GM19023 (cell line): ENCODE results near the gene NPIPA8.
"Not testable (repeated sequence)": the region's sequence is repeated elsewhere in the genome, so short reads cannot be mapped to it uniquely, and the experiment has no call there.

Source experiments
- ATAC-seq: cut with Tn5 transposase; IDR thresholded peaks from one replicate; pipeline ENCODE4 v1.9.1; 2021; ENCODE audit warnings: mild to moderate bottlenecking, moderate library complexity; ENCODE audit not compliant: unreplicated experiment

The NPIPA8 gene

DNA sequence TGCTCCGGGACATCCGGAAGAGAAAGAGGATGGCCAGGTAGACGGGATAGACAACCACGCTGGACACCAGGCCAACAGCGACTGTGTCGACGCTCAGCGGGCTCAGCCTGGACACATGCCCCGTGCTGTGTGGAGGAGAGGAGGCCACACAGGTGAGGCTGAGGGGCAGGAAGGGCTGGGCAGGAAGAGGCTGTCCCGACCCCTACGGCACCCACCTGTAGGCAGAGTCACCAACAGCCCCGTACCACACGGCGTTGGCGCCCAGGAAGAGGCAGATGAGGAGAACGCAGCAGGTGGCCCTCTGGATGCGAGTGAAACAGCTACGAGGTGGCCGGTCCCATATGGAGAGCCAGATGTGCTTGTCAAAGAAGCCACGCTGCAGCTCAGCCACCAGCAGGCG lies at the start of gene NPIPA8:
NPIPA8 (minus strand) TSS at position 101 of the 400 bp plus-strand sequence. CDS start 4,074 bp downstream, outside the sequence.
- ATAC-seq, result not testable (repeated sequence)

DNA sequence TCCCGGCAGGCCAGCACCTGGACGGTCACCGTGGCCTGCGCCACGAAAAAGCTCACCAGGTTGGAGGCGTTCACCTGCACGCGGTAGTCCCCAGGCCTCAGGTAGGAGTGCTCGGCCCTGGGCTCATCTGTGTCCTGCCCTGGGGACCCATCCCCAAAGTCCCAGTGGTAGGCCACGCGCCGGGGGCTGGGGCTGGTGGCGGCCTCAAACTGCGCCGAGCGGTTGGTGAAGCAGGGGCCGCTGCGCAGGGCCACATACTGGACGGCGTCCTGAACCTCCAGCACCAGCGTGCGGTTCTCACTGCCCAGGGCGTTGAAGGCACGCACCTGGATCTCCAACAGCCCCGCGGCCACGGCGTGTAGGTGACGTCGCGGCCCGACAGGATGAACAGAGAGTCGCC lies 48.7 kb upstream of the NPIPA8 start:
- ATAC-seq, result not testable (repeated sequence)

DNA sequence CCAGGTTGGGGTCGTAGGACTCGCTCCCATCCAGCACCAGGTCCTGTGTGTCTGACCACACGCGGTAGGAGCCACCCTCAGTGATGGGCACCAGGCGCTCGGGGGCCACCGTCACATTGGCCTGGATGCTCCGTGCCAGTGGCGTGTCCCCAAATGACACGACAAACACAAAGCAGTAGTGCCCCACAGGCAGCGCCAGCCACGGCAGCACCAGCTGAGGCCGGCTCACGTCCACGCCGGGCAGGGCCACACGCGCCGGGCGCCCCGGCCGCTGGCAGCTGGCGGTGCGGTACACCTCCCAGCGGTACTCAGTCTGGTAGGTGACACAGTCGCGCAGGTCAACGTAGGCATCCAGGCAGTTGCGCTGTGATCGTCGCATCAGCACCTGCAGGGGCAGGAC lies 48.3 kb upstream of the NPIPA8 start:
- ATAC-seq, result not testable (repeated sequence)

DNA sequence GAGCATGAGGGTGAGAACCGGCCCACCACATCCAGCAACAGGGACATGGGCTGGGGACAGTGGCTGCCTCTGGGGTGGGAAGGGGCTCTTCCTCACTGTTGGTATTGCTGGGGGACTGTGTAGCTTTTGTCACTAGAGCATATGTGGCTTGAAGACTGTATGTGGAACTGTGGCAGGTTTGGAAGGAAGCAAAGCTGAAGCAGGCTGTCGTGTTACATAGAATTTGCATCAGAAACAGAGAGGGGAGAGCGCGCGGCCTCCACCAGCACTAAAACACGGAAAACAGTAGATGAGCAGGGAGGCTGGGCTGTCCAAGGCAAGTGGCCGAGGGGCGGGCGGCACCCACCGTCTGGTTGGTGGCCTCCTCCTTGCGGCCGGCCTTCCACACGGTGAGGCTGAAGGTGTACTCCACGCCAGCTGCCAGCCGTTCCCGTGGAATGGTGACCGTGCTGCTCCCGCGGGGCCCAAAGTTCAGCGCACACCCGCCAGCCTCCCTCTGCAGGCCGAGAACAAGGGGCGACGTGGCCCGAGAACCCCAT lies 47.6 kb upstream of the NPIPA8 start:
- ATAC-seq, result not testable (repeated sequence)

DNA sequence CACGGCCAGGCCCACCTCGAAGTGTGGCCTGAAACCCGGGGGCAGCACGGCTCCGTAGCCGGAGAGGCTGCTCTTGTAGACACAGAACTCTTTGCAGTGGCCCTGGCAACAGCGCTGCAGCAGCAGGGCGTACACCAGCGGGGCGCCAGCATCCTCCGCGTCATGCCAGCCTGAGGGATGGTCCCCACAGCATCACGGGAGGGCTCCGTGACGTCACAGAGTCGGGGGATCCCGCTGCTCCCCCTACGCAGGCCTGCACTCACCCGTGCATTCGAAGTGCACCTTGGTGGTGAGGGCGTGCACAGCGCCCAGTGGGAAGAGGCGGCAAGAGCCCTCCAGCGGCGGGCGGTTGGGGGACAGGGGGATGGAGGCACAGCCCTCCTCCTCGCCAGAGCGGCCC lies 46.2 kb upstream of the NPIPA8 start:
- ATAC-seq, result not testable (repeated sequence)

DNA sequence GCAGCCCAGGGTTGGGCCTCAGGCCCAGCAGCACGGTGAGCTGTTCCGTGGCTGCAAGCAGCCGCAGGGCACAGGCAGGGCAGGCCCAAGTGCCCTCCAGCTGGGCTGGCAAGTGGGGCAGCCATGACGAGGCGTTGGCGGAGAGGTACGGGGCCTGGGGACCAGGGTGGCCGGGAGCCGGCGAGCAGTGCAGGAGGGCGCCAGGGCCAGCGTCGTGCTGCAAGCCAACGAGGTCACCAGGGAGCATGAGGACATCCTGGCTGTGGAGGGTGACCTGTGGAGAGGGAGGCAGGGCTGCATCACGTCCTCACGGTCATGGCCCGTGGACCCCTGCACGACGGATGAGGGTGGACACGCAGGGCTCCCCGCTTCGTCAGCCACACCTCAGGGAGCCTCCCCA lies 11.2 kb upstream of the NPIPA8 start:
- ATAC-seq, result not testable (repeated sequence)

DNA sequence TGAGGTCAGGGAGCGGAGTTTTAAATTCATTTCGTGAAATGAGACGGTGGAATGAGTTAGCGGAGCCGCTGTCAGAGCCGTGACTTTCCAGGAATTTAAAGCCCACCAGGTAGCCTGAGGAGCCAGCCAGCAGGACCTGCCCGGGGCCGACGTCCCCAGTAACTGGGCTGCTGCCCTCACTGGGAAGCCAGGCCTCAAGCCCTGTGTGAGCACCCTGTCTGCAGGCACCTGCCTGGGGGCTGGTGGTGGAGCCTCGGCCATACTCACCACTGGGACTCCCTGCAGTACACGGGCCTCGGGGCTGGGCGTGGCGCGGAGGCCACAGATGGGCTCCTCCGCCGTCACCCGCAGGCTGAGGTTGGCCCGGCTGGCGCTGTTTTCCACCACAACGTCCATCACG lies 10.5 kb upstream of the NPIPA8 start:
- ATAC-seq, result not testable (repeated sequence)

GRCh38 chr16:18344634-18345033 lies 8.1 kb upstream of the NPIPA8 start:
- ATAC-seq, result not testable (repeated sequence)

- not testable (repeated sequence) for ATAC-seq
Measured at GRCh38 chr16:18341986-18342385, 5.5 kb upstream of the NPIPA8 start.

DNA sequence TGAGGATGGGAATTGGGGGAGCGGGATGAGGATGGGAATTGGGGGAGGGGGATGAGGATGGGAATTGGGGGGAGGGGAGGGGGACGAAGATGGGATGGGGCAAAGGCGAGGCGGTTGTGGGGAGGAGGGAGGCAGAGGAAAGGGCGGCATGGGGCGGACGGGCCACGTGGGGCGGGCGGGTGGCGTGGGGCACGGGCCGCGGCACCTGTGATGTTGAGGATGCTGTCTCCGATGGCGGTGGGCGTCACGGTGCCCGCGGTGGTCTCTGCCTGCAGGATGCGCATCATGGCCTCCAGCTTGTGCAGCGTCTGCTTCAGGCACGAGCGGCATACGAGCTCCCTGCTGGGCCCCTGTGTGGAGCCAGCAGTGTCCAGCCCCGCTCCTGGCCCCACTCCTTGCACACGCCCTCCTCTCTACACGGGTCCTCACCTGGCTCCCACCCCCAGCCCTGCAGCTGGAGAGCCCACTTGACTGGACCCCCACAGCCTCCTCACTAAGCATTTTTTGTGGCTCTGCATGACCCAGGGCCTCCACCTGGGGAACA lies 5.0 kb upstream of the NPIPA8 start:
- not testable (repeated sequence) for ATAC-seq

DNA sequence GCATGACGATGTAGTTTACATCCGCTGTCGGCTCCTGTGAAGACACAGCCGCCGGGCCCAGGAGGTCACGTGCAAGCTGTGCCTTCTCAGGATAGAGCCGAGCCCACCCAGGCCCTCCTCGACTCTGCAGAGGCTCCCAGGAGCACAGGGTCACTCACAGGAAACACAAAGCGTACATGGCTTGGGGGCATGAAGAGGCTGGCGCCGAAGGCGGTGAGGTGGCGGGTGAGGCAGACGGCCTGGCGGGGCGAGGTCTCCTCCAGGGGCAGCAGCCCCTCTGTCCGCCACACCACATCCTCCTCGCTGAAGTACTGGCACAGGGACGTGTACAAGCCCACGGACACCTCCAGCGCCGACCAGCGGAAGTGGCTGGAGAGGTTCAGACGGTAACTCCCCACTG lies 2.7 kb upstream of the NPIPA8 start:
- not testable (repeated sequence) for ATAC-seq

GRCh38 chr16:18311811-18312210 lies 24.7 kb downstream of the NPIPA8 start:
- not testable (repeated sequence) for ATAC-seq

GRCh38 chr16:18309159-18309558 lies 27.4 kb downstream of the NPIPA8 start:
- ATAC-seq, result not testable (repeated sequence)

DNA sequence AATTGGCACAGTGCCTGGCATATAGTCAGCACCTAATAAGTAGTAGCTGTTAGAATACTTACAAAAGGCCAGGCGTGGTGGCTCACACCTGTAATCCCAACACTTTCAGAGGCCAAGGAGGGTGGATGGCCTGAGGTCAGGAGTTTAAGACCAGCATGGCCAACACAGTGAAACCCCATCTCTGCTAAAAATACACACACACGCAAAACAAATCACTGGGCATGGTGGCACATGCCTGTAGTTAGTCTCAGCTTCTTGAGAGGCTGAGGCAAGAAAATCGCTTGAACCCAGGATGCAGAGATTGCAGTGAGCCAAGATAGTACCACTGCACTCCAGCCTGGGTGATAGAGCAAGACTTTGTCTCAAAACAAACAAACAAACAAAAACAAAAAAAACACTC lies 29.3 kb downstream of the NPIPA8 start:
- ATAC-seq, result not testable (repeated sequence)

DNA sequence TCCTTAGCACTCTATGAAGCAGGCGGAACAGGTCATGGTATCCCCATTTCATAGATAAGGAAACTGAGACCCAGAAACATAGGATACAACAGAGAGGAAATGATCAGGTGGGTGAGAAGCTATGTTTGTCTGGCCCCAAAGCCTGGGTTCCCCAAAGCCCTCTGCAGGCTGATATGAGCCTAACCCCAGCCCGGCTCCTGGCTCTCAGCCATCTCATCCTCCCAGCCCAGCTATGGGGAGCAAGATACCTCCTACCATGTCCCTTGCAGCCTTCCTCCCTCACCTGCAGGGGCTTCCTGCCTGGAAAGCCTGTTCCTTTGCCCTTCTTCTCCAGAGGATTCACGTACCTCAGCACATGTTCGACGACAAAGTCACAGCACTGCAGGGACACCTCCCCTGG lies 30.5 kb downstream of the NPIPA8 start:
- ATAC-seq, result not testable (repeated sequence)

GRCh38 chr16:18303059-18303706 lies 33.4 kb downstream of the NPIPA8 start:
- not testable (repeated sequence) for ATAC-seq

DNA sequence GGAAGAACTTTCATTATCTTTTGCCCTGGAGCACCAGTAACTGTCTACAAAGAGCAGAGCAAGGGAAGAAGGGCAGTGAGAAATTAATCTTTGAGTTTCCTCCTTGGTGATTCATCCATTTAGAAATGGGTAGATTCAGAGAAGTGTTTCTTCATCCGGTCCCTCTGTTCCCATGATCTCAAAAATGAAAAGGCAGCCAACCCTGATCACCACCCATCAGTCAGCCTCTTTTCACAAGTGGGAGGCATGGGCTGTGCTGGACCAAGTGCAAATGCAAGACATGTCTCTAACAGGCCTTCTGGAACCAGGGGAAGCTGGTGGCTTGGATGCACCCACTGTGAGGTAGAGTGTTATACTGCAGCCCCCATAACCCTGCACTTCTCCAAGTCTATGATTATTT lies 38.8 kb downstream of the NPIPA8 start:
- ATAC-seq, result not testable (repeated sequence)

DNA sequence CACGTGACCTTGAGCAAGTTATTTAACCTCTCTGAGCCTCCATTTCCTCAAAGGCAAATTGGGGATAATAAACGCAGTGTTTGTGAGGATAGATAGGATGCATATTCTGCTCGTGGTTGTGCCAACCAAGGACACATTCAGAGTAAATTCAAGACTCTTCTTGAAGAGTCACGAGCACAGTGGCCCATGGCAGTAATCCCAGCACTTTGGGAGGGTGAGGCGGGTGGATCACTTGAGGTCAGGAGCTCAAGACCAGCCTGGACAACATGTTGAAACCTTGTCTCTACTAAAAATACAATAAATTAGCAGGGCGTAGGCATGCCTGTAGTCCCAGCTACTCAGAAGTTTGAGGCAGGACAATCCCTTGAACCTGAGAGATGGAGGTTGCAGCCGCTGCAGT lies 39.6 kb downstream of the NPIPA8 start:
- not testable (repeated sequence) for ATAC-seq

- not testable (repeated sequence) for ATAC-seq
Measured at GRCh38 chr16:18294371-18294770, 42.2 kb downstream of the NPIPA8 start.

- not testable (repeated sequence) for ATAC-seq
Measured at GRCh38 chr16:18293337-18293956, 43.1 kb downstream of the NPIPA8 start.

GRCh38 chr16:18290959-18291358 lies 45.6 kb downstream of the NPIPA8 start:
- not testable (repeated sequence) for ATAC-seq

DNA sequence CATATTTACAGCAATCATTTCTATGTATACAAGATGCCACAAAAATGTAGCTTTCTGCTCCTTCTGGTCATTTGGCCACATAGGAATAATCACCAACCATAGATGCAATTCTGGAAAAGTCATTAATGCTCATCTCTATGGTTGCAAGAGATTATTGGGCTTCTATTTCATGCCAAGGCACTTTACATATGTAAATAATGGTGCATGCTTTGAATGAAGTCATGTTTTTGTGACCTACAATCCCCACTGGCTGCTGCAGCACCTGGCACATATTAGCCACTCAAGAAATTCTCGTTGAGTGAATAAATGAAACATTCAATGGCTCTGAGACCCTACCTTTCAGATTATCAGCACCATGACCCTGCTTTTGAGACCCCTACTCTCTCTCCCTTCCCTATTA lies 50.2 kb downstream of the NPIPA8 start:
- ATAC-seq, result not testable (repeated sequence)
